IMR-90 (cell line): ENCODE data around the gene STAT5B. TPM values are rescaled to one million over a fixed set of nuclear protein-coding genes. Genes with fewer than 3 reads are reported as not detected.

Experiments
- ATAC-seq: fragments of 200-7000 bp; cut with Tn5 transposase; 2 replicates; pipeline ENCODE4 v1.9.1; 2020; ENCODE audit warnings: low read depth, mild to moderate bottlenecking, moderate library complexity
- BruUV-seq: library from RNA; stranded (reverse); fragments of 400-500 nt; replicated peaks from 2 replicates; lab custom pipeline; 2021; lab: Mats Ljungman, UMichigan
- CTCF ChIA-PET: fragments of 300-600 bp; formaldehyde crosslinking; extraction: SDS; loops from one replicate; lab custom pipeline; 2021; ENCODE audit warnings: antibody characterized with exemption; lab: Yijun Ruan, JAX
- POLR2A ChIA-PET: fragments of 300-600 bp; sonication (Branson Sonifier 250); formaldehyde crosslinking; loops from one replicate; lab custom pipeline; 2022; ENCODE audit warnings: antibody characterized with exemption; ENCODE audit not compliant: unreplicated experiment; lab: Charles Lee
- DNase-seq: peaks from one replicate; pipeline ENCODE4 v3.0.0; 2013
- H2AFZ ChIP-seq: replicated peaks from 2 replicates; pipeline ENCODE3; 2013; ENCODE audit warnings: low read length, mild to moderate bottlenecking; ENCODE audit not compliant: poor library complexity
- H2AK5ac ChIP-seq: 2 replicates; pipeline ENCODE4 v1.6.1; 2013; ENCODE audit warnings: low read depth, low read length, inconsistent platforms
- H2AK9ac ChIP-seq: replicated peaks from 2 replicates; pipeline ENCODE3; 2013; ENCODE audit warnings: mild to moderate bottlenecking, low read depth, low read length, moderate library complexity; ENCODE audit not compliant: poor library complexity
- H2BK120ac ChIP-seq: 2 replicates; pipeline ENCODE4 v1.6.1; 2013; ENCODE audit warnings: low read depth, low read length, inconsistent platforms
- H2BK15ac ChIP-seq: 3 replicates; pipeline ENCODE4 v1.6.1; 2013; ENCODE audit warnings: low read depth, low read length, inconsistent platforms
- H2BK20ac ChIP-seq: 2 replicates; pipeline ENCODE4 v1.6.1; 2013; ENCODE audit warnings: low read depth, mild to moderate bottlenecking, inconsistent platforms, low read length, moderate library complexity
- H2BK5ac ChIP-seq: 2 replicates; pipeline ENCODE4 v1.6.1; 2013; ENCODE audit warnings: mild to moderate bottlenecking, low read depth, low read length, inconsistent platforms; ENCODE audit not compliant: poor library complexity, severe bottlenecking
- H3K14ac ChIP-seq: replicated peaks from 2 replicates; pipeline ENCODE4 v1.6.1; 2013; ENCODE audit warnings: low read depth, low read length, inconsistent platforms
- H3K18ac ChIP-seq: 2 replicates; pipeline ENCODE4 v1.6.1; 2013; ENCODE audit warnings: low read depth, low read length, control low read depth
- H3K23ac ChIP-seq: 2 replicates; pipeline ENCODE4 v1.6.1; 2013; ENCODE audit warnings: low read depth, low read length, inconsistent platforms
- H3K27ac ChIP-seq: 2 replicates; pipeline ENCODE4 v1.5.1; 2013; ENCODE audit warnings: mild to moderate bottlenecking, control low read depth, low read length; ENCODE audit not compliant: insufficient read depth
- H3K27me3 ChIP-seq: 2 replicates; pipeline ENCODE4 v1.6.1; 2013; ENCODE audit warnings: low read length; ENCODE audit not compliant: control insufficient read depth, insufficient read depth
- H3K36me3 ChIP-seq: 2 replicates; pipeline ENCODE4 v1.6.1; 2013; ENCODE audit warnings: low read length, mixed read lengths; ENCODE audit not compliant: control insufficient read depth, insufficient read depth
- H3K4ac ChIP-seq: 2 replicates; pipeline ENCODE4 v1.6.1; 2013; ENCODE audit warnings: low read depth, low read length, inconsistent platforms
- H3K4me1 ChIP-seq: 2 replicates; pipeline ENCODE4 v1.6.1; 2013; ENCODE audit warnings: low read length, mixed read lengths; ENCODE audit not compliant: control insufficient read depth, insufficient read depth
- H3K4me2 ChIP-seq: 2 replicates; pipeline ENCODE4 v1.6.1; 2013; ENCODE audit warnings: low read depth, mild to moderate bottlenecking, control low read depth, low read length, moderate library complexity
- H3K4me3 ChIP-seq: 2 replicates; pipeline ENCODE4 v1.5.1; 2013; ENCODE audit warnings: low read depth, mild to moderate bottlenecking, control low read depth, low read length, moderate library complexity; ENCODE audit not compliant: insufficient read depth
- H3K56ac ChIP-seq: 2 replicates; pipeline ENCODE4 v1.6.1; 2013; ENCODE audit warnings: low read length, inconsistent platforms; ENCODE audit not compliant: insufficient read depth; ENCODE audit errors: extremely low read depth
- H3K79me1 ChIP-seq, 2 experiments: 2 replicates each; pipeline ENCODE4 v1.6.1; 2013; ENCODE audit warnings: low read length in 2 of 2, inconsistent platforms in 1 of 2, low read depth in 1 of 2
- H3K9ac ChIP-seq: 2 replicates; pipeline ENCODE4 v1.6.1; 2013; ENCODE audit warnings: low read depth, low read length, control low read depth
- H3K9me1 ChIP-seq: 2 replicates; pipeline ENCODE4 v1.6.1; 2013; ENCODE audit warnings: low read length, inconsistent platforms; ENCODE audit not compliant: insufficient read depth
- H3K9me3 ChIP-seq: 2 replicates; pipeline ENCODE4 v1.6.1; 2013; ENCODE audit warnings: low read length; ENCODE audit not compliant: control insufficient read depth, insufficient read depth
- H4K20me1 ChIP-seq: 2 replicates; pipeline ENCODE4 v1.6.1; 2013; ENCODE audit warnings: low read length, inconsistent platforms; ENCODE audit not compliant: insufficient read depth
- H4K5ac ChIP-seq: 2 replicates; pipeline ENCODE4 v1.6.1; 2013; ENCODE audit warnings: mild to moderate bottlenecking, low read depth, low read length, control low read depth
- H4K8ac ChIP-seq, 2 experiments: 2 replicates each; pipeline ENCODE4 v1.6.1; 2013; ENCODE audit warnings: low read depth in 2 of 2, low read length in 2 of 2, control low read depth in 1 of 2, inconsistent platforms in 1 of 2
- H4K91ac ChIP-seq: 2 replicates; pipeline ENCODE4 v1.6.1; 2013; ENCODE audit warnings: low read depth, low read length, inconsistent platforms; ENCODE audit not compliant: insufficient read depth
- RFX5 ChIP-seq: IDR thresholded peaks from 2 replicates; pipeline ENCODE4 v1.8.0; 2012; ENCODE audit warnings: low read depth, mild to moderate bottlenecking, low read length, moderate library complexity
- USF2 ChIP-seq: fragments of 150-350 bp; IDR thresholded peaks from 2 replicates; pipeline ENCODE4 v1.6.1; 2017; ENCODE audit warnings: mild to moderate bottlenecking, antibody characterized with exemption, low read length, low read depth
- WGBS, 2 experiments: methylation state at CpG; one replicate each; pipeline versions ENCODE4 v1.1.5 to v1.1.7; 2013; ENCODE audit warnings: missing lambda C conversion rate in 2 of 2; ENCODE audit not compliant: insufficient read length in 1 of 2; ENCODE audit errors: extremely low coverage in 2 of 2; 5-methylcytosine and 5-hydroxymethylcytosine counted together
- dilution Hi-C: fragments of 300-500 bp; cut with HindIII; formaldehyde crosslinking; loops from one replicate; pipeline ENCODE4 v1.14.3; 2018; ENCODE audit warnings: low sequenced_read_pairs; ENCODE audit not compliant: unreplicated experiment
- in situ Hi-C: fragments of 300-500 bp; cut with MboI; formaldehyde crosslinking; loops from 3 replicates; pipeline ENCODE4 v1.14.3; 2019; ENCODE audit warnings: low sequenced_read_pairs, inconsistent platforms, mixed read lengths
- intact Hi-C: fragments of 100-400 bp; cut with micrococcal nuclease; formaldehyde crosslinking; loops from 2 replicates; pipeline ENCODE4 v1.10.0; 2022
- polyA plus RNA-seq, 3 experiments: library from polyadenylated mRNA; depleted of rRNA; stranded (reverse); fragments of >200 nt; gene quantifications; 2 replicates each; pipeline ENCODE4 v1.2.3, GENCODE V29; 2012; ENCODE audit warnings: low replicate concordance in 1 of 3
- total RNA-seq: library from RNA; depleted of rRNA; stranded (reverse); fragments of >200 nt; gene quantifications from 2 replicates; pipeline ENCODE4 v1.2.3, GENCODE V29; 2012

Gene STAT5B
- total and polyA plus RNA-seq, 2 of the 4 experiments (the other 2 are of a cell fraction): 24.4 to 29.6 TPM

GRCh38 chr17:42253578-42253977 lies 22.6 kb downstream of the STAT5B start:
- H2BK5ac ChIP-seq: peak overlapping the region; percentile 22
- dilution Hi-C loops (no loop called here), in situ Hi-C loops (no loop called here), intact Hi-C loops (no loop called here)
- TF ChIP-seq RFX5 (no peak), USF2 (no peak)
- no peak overlapping the region; a peak in 1 of 4 replicates for H4K8ac ChIP-seq
- no peak overlapping the region for H3K4me3 ChIP-seq
- H3K9me3 ChIP-seq: no peaks in the 10 kb centered on the region
- H2AK5ac ChIP-seq: no peak overlapping the region
- no peaks in the 10 kb centered on the region for H3K36me3 ChIP-seq
- ATAC-seq (no peak), DNase-seq (no peak)
- H3K18ac ChIP-seq: no peak overlapping the region; the same call in 1 of the 2 replicates
- no peak overlapping the region for H2AK9ac ChIP-seq
- H3K9me1 ChIP-seq: peaks cover 3% of the 10 kb centered on the region; the same call in 1 of the 2 replicates
- ChIA-PET CTCF (no interaction called here), POLR2A (no interaction called here)
- no peak overlapping the region for H3K27ac ChIP-seq
- WGBS, 2 experiments: 100% methylated on average over 1 of the region's 5 CpGs; no CpG with 5 or more reads in 1 of the 2 experiments
- no TSS peak for BruUV-seq
- no peak overlapping the region for H3K56ac ChIP-seq
- H2BK120ac ChIP-seq: no peak overlapping the region
- 0 out of 3 replicates have a peak overlapping the region, but pooled peaks have one; percentile 66 for H2BK15ac ChIP-seq
- H3K14ac ChIP-seq: no peak overlapping the region
- no peak overlapping the region for H2BK20ac ChIP-seq
- no peaks in the 10 kb centered on the region; the same call in 1 of the 2 replicates for H3K4me1 ChIP-seq
- peaks cover 27 to 68% of the 10 kb centered on the region in 2 experiments for H3K79me1 ChIP-seq
- H3K4me2 ChIP-seq: no peak overlapping the region
- H2AFZ ChIP-seq: no peak overlapping the region
- no peak overlapping the region for H4K5ac ChIP-seq
- no peaks in the 10 kb centered on the region for H3K27me3 ChIP-seq
- H3K9ac ChIP-seq: no peak overlapping the region
- H4K20me1 ChIP-seq: peaks cover 39% of the 10 kb centered on the region
- H3K4ac ChIP-seq: no peak overlapping the region
- H4K91ac ChIP-seq: no peak overlapping the region
- H3K23ac ChIP-seq: no peak overlapping the region
